Measurements from ENCODE around the gene OR52N5.

- TF ChIP-seq POLR2A (IDR thresholded peaks at IDR 0.05; ENCODE audit: low read length) (no peak), GATA1 (IDR thresholded peaks at IDR 0.05; ENCODE audit: low read depth, low read length) (no peak)
These were observed 35.2 kb upstream of the OR52N5 start for GRCh38 chr11:5818245-5818886.

All from erythroblast (primary cell).